BE2C (cell line): ENCODE data around the gene MYOZ2.

ENCODE experiments used
- DNase-seq: peaks from one replicate; pipeline ENCODE4 v3.0.0-alpha.2; 2020
- H3K27me3 ChIP-seq: fragments of 250-450 bp; sonication (Bioruptor Pico); 2 replicates; pipeline ENCODE4 v1.5.1; 2020; ENCODE audit warnings: mild to moderate bottlenecking
- H3K36me3 ChIP-seq: fragments of 250-450 bp; sonication (Bioruptor Pico); 2 replicates; pipeline ENCODE4 v1.5.1; 2020; ENCODE audit warnings: mild to moderate bottlenecking
- H3K4me1 ChIP-seq: fragments of 250-450 bp; sonication (Bioruptor Pico); 2 replicates; pipeline ENCODE4 v1.5.1; 2020
- H3K4me3 ChIP-seq: 2 replicates; pipeline ENCODE4 v1.5.1; 2011; ENCODE audit warnings: low read depth, low read length
- H3K9me3 ChIP-seq: fragments of 250-450 bp; sonication (Bioruptor Pico); 2 replicates; pipeline ENCODE4 v1.5.1; 2020
- CTCF ChIP-seq: IDR thresholded peaks from 2 replicates; pipeline ENCODE4 v1.5.1; 2012; ENCODE audit warnings: mild to moderate bottlenecking, low read depth, low read length

The MYOZ2 gene

GRCh38 chr4:119116925-119117900, 18.4 kb upstream of the MYOZ2 start:
- H3K36me3 ChIP-seq = no peaks in the 10 kb centered on the region
- no peak overlapping the region for H3K4me3 ChIP-seq
- H3K4me1 ChIP-seq = peaks cover 5% of the 10 kb centered on the region
- H3K9me3 ChIP-seq = no peaks in the 10 kb centered on the region
- H3K27me3 ChIP-seq = no peaks in the 10 kb centered on the region
- no peak for DNase-seq
- no peak for TF ChIP-seq CTCF

- Histone ChIP-seq H3K9me3 (no peaks in the 10 kb centered on the region), H3K4me3 (no peak overlapping the region), H3K36me3 (no peaks in the 10 kb centered on the region), H3K4me1 (peaks cover 5% of the 10 kb centered on the region; the same call in 1 of the 2 replicates), H3K27me3 (no peaks in the 10 kb centered on the region)
- no peak for DNase-seq
- no peak for TF ChIP-seq CTCF
These were observed 17.2 kb upstream of the MYOZ2 start for GRCh38 chr4:119118397-119118796.

GRCh38 chr4:119124352-119124751, 11.3 kb upstream of the MYOZ2 start:
- DNase-seq = no peak
- H3K27me3 ChIP-seq = no peaks in the 10 kb centered on the region
- no peak overlapping the region for H3K4me3 ChIP-seq
- no peak for TF ChIP-seq CTCF
- H3K9me3 ChIP-seq = no peaks in the 10 kb centered on the region
- H3K4me1 ChIP-seq = 0 out of 2 replicates have a peak, but pooled peaks cover under 1% of the 10 kb centered on the region
- no peaks in the 10 kb centered on the region for H3K36me3 ChIP-seq

- no peak for TF ChIP-seq CTCF
- Histone ChIP-seq H3K36me3 (no peaks in the 10 kb centered on the region), H3K27me3 (no peaks in the 10 kb centered on the region), H3K4me1 (no peaks in the 10 kb centered on the region), H3K9me3 (no peaks in the 10 kb centered on the region), H3K4me3 (no peak overlapping the region)
- no peak for DNase-seq
These were observed 9.7 kb upstream of the MYOZ2 start for GRCh38 chr4:119125931-119126330.

- Histone ChIP-seq H3K4me1 (no peaks in the 10 kb centered on the region), H3K27me3 (no peaks in the 10 kb centered on the region), H3K4me3 (no peak overlapping the region), H3K36me3 (no peaks in the 10 kb centered on the region), H3K9me3 (no peaks in the 10 kb centered on the region)
- no peak for TF ChIP-seq CTCF
- no peak for DNase-seq
These were observed 7.5 kb upstream of the MYOZ2 start for GRCh38 chr4:119128148-119128547.

- DNase-seq = no peak
- Histone ChIP-seq H3K27me3 (no peaks in the 10 kb centered on the region), H3K4me3 (no peak overlapping the region), H3K9me3 (no peaks in the 10 kb centered on the region), H3K4me1 (no peaks in the 10 kb centered on the region), H3K36me3 (no peaks in the 10 kb centered on the region)
- TF ChIP-seq CTCF = no peak
These were observed 5.1 kb upstream of the MYOZ2 start for GRCh38 chr4:119130365-119131065.
